ENCODE data around the gene ZNF536.

- TF ChIP-seq CTCF (IDR thresholded peaks at IDR 0.05), result no peak
- TF ChIP-seq POLR2A (IDR thresholded peaks at IDR 0.05), result no peak
These were observed 207.2 kb downstream of the ZNF536 start for GRCh38 chr19:30579419-30579818.
